Activated T-helper 1 cell treated with anti-CD3 and anti-CD28 coated beads, Interleukin-2, amount 50 U/mL, for 16 hours (primary cell): ENCODE results near the gene TSPY2.
"Not testable (repeated sequence)": the region's sequence is repeated elsewhere in the genome, so short reads cannot be mapped to it uniquely, and the experiment has no call there.

Source experiments
- DNase-seq, 2 donors: peaks; one replicate each; pipeline ENCODE4 v3.0.0-alpha.2; 2020; ENCODE audit warnings: low read depth in 1 of 2, low spot score in 1 of 2

Gene TSPY2, protein sequence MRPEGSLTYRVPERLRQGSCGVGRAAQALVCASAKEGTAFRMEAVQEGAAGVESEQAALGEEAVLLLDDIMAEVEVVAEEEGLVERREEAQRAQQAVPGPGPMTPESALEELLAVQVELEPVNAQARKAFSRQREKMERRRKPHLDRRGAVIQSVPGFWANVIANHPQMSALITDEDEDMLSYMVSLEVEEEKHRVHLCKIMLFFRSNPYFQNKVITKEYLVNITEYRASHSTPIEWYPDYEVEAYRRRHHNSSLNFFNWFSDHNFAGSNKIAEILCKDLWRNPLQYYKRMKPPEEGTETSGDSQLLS

DNA sequence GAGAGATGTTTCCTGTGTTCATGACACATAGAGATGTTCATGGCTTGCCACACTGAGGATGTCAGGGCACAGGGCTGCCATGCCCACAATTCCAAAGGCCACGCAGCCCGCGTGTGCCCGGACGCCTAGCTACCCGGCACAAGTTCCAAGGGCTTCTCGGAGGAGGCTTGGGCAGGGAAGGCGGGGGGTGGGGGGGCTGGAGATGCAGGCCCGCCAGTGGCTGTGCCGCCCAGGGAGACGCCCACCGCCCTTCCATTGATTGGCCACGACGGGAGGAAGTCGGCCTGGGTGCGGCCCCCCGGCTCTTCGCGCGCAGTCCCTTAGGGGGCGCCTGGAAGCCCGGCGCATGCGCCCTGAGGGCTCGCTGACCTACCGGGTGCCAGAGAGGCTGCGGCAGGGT is at the start of gene TSPY2:
Gene TSPY2, plus strand, starts transcription at position 301 of the 400 bp plus-strand sequence. Its CDS starts 46 bp downstream, at position 347.
- DNase-seq, result not testable (repeated sequence)

DNA sequence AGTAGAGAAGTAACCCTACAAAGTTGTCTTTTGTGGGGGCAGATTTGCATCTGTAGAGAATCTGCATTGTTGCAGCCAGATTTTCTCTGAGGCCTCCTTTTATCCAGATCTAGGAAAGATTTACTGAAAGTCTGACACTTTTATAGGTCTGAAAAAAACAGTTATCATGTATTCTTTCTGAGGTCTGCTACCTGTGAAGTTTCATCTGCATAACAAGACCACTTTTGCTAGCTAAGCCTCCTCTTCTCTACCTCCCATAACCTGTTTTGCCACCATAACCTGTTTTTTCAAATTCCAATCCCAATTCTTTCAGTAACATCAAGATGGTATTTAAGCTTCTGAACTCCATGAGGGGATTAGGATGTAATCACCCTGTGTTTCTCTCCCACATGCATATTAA is 36.5 kb upstream of the TSPY2 start:
- not testable (repeated sequence) for DNase-seq

DNA sequence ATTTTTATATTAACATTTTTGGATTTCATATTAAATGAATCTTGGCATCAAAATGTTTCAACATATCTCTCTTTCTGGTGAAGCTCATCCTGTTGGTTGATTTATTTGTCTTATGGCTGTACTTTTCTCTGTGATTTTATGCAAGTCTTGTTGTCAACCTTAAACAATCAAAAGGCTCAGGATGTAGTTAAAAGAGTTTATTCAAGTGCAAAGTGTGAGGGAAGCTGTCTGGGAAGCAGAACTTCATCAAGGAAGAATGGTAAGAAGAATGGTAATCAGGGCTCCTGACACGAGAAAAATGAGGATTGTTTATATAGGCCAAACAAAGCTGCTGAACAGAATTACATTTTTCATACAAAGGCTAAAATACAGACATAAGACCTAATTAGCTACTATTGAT is 29.0 kb upstream of the TSPY2 start:
- not testable (repeated sequence) for DNase-seq

DNA sequence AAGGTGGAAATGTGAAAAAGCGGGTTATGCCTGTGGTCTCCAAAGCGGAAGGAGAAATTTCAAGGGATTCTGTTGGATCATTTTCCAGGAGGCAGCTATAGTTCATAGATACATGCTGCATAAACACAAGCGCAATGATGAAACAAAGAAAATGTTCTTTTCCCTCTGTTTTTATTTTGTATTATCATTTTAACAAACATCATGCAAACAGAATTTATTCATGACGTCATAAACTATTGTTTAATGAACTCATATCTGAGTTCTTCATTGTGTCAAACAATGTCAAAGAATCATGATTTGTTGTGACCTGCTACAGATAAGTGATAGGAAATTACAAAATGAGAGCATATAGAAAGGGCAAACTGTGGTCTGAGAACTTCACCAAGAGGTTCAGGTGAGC is 23.8 kb downstream of the TSPY2 start:
- DNase-seq, result not testable (repeated sequence)
